GM21717 (cell line): ENCODE data around the gene LRRC4C.

Experiments used
- ATAC-seq: cut with Tn5 transposase; IDR thresholded peaks from one replicate; pipeline ENCODE4 v1.9.1; 2021; ENCODE audit warnings: mild to moderate bottlenecking, moderate library complexity; ENCODE audit not compliant: unreplicated experiment

The LRRC4C gene

GRCh38 chr11:41267451-41267850, 192.0 kb downstream of the LRRC4C start:
- ATAC-seq = no peak

GRCh38 chr11:41256041-41256440, 203.4 kb downstream of the LRRC4C start:
- no peak for ATAC-seq

GRCh38 chr11:41254966-41255365, 204.5 kb downstream of the LRRC4C start:
- ATAC-seq = no peak

GRCh38 chr11:41250408-41250935, 209.0 kb downstream of the LRRC4C start:
- no peak for ATAC-seq

- ATAC-seq = no peak
These were observed 211.8 kb downstream of the LRRC4C start for GRCh38 chr11:41247621-41248020.

- ATAC-seq = no peak
These were observed 213.1 kb downstream of the LRRC4C start for GRCh38 chr11:41246399-41246745.

- ATAC-seq = no peak
These were observed 213.6 kb downstream of the LRRC4C start for GRCh38 chr11:41245704-41246398.

GRCh38 chr11:41245184-41245583, 214.3 kb downstream of the LRRC4C start:
- ATAC-seq = no peak

- no peak for ATAC-seq
These were observed 222.1 kb downstream of the LRRC4C start for GRCh38 chr11:41237382-41237781.

- no peak for ATAC-seq
These were observed 223.8 kb downstream of the LRRC4C start for GRCh38 chr11:41235668-41236067.

- ATAC-seq = no peak
These were observed 233.4 kb downstream of the LRRC4C start for GRCh38 chr11:41225856-41226633.

- no peak for ATAC-seq
These were observed 237.2 kb downstream of the LRRC4C start for GRCh38 chr11:41222236-41222635.

- no peak for ATAC-seq
These were observed 253.1 kb downstream of the LRRC4C start for GRCh38 chr11:41206388-41206787.

- no peak for ATAC-seq
These were observed 258.3 kb downstream of the LRRC4C start for GRCh38 chr11:41201156-41201555.

GRCh38 chr11:41190437-41191082, 268.9 kb downstream of the LRRC4C start:
- no peak for ATAC-seq

GRCh38 chr11:41189701-41190436, 269.6 kb downstream of the LRRC4C start:
- ATAC-seq = no peak

- ATAC-seq = no peak
These were observed 281.7 kb downstream of the LRRC4C start for GRCh38 chr11:41177791-41178190.

GRCh38 chr11:41175304-41175972, 284.0 kb downstream of the LRRC4C start:
- no peak for ATAC-seq

- ATAC-seq = no peak
These were observed 313.1 kb downstream of the LRRC4C start for GRCh38 chr11:41146326-41146725.

- ATAC-seq = no peak
These were observed 314.0 kb downstream of the LRRC4C start for GRCh38 chr11:41145420-41145819.
